ENCODE results near the gene IRF1.
A peak's percentile ranks its signal among the peaks of the same experiment; 100 is the strongest.
"Not testable (repeated sequence)": the region's sequence is repeated elsewhere in the genome, so short reads cannot be mapped to it uniquely, and the experiment has no call there.

IRF1 gene, protein sequence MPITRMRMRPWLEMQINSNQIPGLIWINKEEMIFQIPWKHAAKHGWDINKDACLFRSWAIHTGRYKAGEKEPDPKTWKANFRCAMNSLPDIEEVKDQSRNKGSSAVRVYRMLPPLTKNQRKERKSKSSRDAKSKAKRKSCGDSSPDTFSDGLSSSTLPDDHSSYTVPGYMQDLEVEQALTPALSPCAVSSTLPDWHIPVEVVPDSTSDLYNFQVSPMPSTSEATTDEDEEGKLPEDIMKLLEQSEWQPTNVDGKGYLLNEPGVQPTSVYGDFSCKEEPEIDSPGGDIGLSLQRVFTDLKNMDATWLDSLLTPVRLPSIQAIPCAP

DNA sequence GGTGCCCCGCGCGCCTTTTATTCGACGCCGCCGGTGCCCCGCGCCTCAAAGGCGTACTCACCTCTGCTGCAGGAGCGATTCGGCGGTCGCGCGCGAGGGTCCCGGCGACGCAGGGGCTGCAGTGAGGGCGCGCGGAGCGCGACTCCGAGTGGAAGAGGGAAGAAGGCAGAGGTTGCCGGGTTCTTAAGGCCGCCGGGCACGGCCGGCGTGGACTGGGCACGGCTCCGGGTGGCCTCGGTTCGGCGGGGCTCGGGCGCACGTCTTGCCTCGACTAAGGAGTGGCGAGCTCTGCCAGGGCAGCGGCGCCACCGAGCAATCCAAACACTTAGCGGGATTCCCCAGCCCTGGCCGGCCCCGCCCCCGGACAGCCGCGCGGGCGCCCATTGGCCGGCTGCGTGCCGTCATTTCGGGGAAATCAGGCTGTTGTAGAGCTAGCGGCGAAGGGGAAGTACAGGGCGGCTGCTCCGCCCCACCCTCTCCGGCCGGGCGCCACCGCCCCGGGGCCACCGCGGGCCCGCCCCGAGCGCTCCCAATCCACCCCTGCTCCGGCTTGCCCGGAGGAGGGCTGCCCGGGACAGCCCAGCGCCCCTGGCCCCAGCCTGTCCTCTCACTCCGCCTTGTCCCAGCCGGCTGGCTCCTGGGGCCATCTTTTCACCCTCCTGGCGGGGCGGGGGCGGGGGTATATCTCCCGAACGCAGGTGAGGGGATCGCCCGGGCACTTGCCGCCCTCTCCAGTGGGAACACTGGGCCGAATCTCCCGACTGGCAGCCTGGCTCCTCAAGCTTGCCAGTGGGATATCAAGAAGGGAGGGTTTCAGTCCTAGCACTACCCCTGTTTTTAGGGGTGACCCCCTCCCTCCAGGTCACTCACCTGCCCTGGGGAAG is at the start of gene IRF1:
IRF1 (minus strand) TSS at position 290 of the 884 bp plus-strand sequence. CDS start 1,295 bp downstream, outside the sequence.
- peak; percentile 95 for DNase-seq

DNA sequence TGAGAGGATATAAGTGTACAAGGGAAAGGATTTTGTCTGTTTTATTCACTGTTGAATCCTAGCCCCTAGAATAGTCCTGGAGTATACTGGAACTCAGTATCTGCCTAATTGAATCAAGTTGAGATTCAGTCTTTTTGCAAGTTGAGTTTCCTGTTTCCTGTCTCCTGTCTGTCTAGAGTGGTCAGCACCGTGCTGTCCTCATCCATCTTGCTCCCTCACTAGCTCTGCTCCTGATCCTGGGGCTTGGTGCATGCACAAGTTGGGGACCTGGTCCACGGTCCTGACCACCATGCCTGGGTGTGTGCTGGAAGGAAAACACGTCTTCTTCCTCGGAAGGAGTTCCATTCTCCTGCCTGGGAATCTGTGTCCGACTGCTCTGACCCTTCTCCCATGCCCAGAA is 49.6 kb upstream of the IRF1 start:
- DNase-seq = no peak

DNA sequence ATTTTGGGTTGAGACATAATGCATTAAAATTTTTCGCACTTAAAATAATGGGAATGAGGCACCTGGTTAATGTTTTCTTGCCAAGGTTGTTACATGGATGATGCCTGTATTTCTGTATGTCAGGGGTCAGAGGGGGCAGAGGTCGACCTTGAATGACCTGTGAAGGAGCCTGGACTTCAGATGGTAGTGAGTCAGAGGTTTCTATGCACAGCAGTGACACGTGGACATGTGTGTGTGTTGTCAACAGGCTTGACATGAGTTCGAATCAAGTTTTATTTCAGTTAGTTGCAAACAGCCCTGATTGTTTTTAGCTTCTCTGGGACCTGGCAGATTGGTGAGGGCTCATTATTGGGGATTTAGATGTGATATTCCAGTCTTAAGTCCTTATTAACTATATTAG is 49.1 kb upstream of the IRF1 start:
- no peak for DNase-seq

DNA sequence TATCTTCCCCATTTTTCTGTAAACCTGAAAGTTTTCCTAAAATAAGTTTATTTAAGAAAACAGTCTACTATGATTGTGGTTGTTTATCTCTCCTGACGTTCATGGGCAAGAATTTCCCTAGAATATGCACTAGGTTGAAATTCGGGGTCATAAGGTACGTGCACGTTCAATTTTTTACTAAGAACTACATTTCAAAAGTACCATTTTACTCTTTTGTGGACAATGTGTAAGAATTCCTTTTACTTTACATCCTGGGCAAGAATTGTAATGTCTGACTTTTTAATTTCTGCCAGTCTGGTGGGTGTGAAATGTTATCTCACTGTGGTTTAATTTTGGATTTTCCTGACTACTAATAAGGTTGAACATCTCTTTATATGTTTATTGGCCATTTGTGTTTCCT is 40.4 kb upstream of the IRF1 start:
- no peak for DNase-seq

DNA sequence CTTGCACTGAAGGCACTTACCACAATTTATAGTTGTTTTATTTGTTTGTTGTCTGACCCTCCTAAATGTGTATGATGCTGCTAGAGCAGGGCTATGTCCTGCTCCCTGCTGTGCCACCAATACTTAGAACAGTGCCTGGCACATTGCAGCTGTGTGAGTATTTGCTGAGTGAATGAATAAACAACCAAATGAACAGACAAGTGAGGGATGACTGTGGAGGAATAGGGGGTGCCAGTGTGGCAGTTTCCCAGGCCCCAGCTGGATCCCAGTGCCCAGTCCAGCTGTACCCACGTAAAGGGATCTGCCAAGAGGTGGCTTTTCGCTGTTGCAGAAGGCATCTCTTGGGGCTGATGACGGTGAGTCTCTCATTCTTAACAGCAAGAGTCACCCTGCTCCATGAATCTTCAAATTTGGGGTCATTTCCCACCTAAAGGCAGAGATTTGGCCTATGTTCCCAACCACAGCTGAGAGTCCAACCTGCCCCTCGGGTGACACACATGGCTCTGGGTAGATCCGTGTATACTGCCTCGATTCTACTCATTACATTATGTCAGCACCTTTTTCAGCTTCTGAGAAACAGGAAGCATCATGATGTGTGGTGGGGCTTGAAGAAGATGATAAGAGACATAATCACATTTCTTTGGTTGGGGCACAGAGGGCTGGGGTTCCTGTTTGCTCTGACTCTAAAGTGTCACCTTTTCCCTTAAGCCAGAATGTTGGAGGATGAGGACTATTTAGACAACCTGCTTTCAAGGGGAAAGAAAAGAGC is 38.5 kb upstream of the IRF1 start:
- DNase-seq = no peak

DNA sequence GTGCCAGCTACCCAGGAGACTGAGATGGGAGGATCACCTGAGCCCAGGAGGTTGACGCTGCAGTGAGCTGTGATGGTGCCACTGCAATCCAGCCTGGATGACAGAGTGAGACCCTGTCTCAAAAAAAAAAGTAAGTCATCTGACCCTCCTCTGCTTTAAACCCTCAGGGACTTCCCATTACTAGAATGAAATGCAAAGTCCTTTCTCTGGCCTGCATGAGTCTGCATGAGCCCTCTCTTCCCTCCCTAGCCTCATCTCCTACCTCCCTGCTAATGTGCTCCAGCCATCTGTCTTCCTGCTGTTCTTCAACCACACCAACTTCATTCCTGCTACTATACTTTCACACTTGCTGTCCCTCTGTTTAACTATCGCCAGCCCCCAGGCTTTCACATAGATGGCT is 37.4 kb upstream of the IRF1 start:
- no peak for DNase-seq

DNA sequence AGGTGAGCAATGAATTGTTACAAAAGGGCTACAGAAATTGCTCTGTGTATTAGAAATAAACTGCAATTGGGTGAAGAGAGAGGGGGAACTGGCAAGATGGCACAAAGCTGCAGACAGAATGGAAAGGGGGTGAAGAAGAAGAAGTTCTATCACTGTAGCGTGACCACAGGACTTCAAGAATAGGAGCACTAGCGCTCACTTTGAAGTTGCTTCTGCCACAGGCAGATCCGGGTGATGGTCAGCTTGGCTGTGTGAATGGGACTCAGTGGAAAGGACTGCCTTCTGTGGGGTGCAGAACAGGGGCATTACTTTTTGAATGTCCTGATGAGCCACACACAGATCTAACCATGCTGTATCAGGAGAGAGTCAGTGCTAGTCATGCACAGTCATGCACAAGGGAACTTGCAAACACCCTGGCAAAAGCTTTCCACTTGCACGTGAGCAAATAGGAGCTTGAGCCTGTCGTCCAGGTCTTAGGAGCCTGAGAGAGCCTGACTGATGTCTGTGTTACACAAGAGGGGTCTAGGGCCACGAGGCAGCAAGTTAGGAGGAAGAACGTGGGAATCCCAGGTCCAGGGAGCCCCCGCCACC is 36.5 kb upstream of the IRF1 start:
- DNase-seq = no peak

DNA sequence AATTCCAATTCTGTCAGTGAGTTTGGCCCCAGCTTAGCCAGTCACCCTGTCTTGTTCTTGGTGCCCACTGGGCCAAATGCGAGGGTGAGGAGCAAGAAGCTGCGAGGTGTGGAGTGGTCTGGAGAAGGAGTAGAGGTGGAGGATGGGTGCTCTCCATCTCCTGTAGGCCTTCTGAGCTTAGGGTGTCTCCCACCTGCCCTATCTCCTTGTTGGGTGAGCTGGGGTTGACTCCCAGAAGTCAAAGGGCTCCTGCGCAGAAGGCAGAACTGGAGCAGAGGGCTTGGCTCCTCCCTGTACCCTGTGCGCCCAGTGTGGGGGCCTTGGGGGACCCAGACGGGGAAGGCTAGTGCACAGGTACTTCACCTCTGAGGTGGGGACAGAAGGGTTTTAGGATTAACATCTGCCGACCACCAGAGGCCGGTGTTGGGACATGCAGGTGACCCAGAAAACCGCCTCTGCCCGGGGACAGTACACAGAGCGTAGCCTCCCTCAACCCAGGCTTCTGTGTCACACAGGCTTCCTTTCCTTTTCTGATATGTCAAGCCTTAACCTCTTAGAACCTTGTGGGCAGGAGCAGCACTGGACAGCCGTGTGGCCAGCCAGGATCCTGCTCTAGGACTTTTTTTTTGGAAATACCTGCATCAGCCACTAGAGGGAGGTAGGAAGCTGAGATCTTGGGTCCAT is 35.9 kb upstream of the IRF1 start:
- DNase-seq = peak; percentile 38

DNA sequence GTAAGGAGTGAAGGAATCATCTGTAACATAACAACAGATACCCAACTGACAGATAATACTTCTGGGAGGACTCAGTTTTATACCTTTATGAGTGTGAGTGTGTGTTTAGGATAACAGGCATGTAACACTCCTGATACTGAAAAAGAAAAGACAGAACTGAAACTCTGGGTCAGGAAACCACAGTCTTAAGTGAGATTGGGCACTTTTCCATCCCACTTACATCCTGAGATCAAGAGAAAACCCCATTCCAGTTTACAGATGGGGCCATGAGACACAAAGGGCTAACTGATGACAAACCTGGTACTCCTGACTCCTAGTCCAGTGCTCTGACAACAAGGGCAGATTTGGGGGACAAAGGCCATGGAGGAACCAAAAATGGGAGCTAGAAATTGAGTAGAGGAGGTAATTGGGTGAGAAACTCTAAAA is 34.7 kb upstream of the IRF1 start:
- no peak for DNase-seq

DNA sequence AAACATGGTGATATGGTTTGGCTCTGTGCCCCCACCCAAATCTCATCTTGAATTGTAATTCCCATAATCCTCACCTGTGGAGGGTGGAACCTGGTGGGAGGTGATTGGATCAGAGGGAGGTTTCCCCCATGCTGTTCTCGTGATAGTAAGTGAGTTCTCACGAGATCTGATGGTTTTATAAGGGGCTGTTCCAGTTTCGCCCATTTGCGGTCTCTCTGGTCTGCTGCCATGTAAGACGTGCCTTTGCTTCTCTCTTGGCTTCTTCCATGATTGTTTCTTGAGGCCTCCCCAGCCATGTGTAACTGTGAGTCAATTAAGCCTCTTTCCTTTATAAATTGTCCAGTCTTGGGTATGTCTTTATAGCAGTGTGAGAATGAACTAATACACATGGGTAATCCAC is 34.3 kb upstream of the IRF1 start:
- DNase-seq = not testable (repeated sequence)

DNA sequence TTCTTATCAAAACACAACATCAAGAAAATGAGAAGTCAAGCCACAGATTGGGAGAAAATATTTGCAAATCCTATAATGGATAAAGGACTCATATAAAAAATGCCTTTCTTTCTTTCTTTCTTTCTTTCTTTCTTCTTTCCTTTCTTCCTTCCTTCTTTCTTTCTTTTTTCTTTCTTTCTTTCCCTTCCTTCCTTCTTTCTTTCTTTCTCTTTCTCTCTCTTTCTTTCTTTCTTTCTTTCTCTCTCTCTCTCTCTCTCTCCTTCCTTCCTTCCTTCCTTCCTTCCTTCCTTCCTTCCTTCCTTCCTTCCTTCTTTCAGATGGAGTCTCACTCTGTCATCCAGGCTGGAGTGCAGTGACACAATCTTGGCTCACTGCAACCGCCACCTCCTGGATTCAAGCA is 31.5 kb upstream of the IRF1 start:
- not testable (repeated sequence) for DNase-seq

DNA sequence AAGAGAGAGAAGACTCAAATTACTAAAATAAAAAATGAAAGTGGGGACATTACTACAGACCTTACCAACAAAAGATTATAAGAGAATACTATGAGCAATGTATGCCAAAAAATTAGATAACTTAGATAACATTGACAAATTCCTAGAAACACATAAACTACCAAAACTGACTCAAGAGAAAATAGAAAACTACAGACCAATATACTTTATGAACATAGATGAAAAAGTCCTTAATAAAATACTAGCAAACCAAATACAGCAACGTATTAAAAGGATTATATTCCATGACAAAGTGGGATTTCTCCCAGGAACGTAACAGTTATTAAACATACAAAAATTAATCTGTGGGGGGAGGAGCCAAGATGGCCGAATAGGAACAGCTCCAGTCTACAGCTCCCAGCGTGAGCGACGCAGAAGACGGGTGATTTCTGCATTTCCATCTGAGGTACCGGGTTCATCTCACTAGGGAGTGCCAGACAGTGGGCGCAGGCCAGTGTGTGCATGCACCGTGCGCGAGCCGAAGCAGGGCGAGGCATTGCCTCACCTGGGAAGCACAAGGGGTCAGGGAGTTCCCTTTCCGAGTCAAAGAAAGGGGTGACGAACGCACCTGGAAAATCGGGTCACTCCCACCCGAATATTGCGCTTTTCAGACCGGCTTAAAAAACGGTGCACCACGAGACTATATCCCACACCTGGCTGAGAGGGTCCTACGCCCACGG is 23.2 kb upstream of the IRF1 start:
- not testable (repeated sequence) for DNase-seq

DNA sequence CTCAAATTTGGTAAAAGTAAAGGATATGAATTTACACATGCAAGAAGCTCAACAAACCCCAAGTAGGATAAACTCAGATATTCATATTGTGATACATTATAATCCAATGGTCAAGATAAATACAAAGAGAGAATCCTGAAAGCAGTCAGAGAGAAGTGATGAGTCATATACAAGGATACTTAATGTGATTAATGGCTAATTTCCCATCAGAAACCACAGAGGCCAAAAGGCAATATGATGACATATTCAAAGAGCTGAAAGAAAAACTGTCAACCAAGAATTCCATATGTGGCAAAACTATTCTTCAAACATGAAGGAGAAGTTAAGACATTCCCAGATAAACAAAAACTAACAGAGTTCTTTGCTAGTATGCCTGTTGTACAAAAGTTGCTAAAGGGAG is 19.5 kb upstream of the IRF1 start:
- DNase-seq = no peak

DNA sequence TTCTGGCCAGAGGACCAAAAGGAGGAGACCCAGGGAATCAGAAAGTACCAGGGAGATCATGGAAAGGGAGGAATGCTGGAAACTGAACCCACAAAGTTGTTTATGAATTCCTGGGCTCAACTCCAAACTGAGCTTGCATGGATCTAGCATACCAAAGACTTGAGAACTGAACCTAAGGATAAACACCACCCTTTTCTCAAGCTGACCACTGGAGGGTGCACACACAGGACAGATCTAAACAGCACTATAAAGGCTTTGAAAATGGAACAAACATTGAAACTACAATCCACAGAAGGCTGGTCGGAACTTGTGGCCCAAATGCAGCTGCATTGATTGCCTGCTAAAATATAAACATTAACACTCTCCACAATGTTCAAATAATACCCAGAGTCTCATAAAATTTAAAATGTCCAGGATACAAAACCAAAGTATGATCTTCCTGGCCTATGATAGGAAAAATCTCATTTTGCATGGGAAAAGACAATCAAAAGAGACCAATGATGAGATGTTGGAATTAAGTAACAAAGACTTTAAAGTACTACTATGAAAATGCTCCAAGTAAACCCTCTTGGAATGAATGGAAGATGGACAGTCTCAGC is 15.6 kb upstream of the IRF1 start:
- no peak for DNase-seq

DNA sequence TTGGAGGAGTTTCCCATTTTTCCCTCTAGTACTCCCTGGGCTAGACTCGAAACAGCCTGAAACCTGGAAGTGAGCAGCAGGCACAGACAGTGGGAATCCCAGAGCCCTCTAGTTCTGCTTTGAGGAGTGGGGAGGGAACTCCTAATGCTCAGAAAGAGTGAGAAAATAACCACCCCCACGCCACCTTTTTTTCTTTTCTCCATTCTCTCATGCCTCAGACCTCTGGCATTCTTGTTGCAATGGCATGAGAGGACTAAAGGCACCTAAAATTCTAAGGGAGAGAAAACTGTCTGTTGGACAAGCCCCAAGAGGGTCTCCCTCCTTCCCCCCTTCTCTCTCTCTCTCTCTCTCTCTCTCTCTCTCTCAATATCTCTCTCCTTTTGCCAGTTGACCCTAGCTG is 15.1 kb upstream of the IRF1 start:
- DNase-seq = no peak

DNA sequence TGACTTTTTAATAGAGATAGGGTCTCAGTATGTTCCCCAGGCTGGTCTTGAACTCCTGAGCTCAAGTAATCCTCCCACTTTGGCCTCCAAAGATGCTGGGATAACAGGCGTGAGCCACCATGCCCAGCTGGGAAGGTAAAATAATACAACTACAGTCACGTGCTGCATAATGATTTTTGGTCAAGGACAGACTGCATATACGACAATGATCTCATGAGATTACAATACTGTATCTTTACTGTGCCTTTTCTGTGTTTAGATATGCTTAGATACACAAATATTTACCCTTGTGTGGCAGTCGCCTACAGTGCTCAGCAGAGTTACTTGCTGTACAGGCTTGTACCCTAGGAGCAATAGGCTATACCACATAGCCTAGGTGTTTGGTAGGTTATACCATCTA is 14.2 kb upstream of the IRF1 start:
- no peak for DNase-seq

DNA sequence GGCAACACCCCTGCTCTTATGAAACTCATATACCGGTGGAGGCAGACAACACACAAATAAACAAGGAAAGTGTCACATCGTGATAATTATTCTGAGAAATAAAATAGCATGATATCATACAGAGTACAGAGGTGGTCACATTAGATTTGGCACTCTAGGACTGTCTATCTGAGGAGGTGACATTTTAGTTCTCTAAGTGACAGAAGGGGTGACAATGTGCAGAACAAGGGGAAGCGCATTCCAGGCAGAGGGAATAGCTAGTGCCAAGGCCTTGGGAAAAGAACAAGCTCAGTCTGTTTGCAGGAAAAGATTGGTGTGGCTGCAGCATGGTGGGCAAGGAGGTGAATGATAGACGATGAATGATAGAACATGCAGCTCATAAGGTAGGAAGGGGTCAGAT is 12.7 kb upstream of the IRF1 start:
- no peak for DNase-seq

DNA sequence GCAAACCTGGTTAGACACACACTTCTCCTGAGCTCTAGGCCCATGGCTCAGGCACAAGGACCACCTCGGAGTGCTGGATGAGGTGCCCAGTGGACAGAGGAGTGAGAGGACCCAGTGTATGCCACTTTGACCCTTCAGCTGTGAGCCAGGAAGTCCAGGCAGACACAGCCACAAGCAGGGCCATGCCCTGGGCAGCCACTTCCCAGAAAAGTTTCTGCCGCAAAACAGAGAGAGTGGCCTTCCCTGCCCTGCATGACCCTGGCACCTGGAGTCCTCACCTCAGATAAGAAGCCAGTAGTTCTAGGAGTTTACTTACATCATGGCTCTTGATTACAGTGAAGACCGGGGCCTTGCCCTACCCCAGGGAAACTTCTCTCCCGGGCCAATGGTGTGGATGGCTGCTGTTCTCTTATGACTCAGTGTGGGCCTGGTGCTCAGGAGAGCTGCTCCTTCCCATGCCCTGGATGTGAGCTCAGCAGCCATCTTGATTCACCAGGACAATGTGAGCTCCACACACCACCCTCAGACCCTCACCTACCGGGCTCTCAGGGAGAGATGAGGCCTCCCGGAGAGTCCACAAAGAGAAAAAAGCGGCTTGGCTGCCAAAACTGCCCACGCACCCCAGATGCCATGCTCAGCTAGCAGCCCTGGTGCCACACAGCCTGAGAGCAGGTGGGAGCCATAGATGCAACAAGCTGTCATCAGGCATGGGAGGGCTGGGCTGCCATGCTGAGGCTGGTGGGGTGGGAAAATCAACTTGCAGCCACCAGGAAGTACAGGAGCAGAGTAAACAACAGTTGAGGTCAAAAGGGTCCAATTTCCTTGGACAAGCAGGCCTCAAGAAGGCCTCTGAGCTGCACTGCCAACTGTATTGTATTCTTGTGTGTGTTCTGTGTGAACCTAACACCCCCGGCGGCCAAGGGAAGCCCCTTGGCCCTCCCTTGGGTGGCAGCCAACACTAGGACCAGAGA is 11.7 kb upstream of the IRF1 start:
- DNase-seq = no peak

DNA sequence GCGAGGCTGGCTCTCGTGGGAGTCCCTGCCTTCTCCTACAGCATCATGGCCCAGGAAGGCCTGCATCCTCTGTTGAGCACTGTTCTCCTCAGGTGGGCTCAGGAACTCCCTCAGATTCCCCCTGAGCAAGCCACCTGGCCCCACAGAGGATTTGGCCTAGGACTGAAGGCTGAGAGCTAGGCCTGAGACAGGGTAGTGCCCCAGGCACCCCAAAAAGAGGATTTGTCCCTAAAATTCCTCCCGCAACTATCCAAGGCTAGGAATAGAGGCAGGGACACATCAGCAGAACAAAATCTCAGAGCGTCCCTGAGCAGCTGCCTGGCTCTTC is 11.0 kb upstream of the IRF1 start:
- DNase-seq = no peak

Measured in CD4-positive, alpha-beta T cell treated with Interleukin-17A for 4 hours (primary cell).